GM18870 (cell line): ENCODE results near the gene PLVAP.
"Not testable (repeated sequence)": the region's sequence is repeated elsewhere in the genome, so short reads cannot be mapped to it uniquely, and the experiment has no call there.

Experiments
- ATAC-seq: cut with Tn5 transposase; IDR thresholded peaks from one replicate; pipeline ENCODE4 v1.9.1; 2021; ENCODE audit warnings: moderate library complexity; ENCODE audit not compliant: unreplicated experiment

The PLVAP gene

GRCh38 chr19:17402982-17403855, 26.1 kb upstream of the PLVAP start:
- no peak for ATAC-seq

DNA sequence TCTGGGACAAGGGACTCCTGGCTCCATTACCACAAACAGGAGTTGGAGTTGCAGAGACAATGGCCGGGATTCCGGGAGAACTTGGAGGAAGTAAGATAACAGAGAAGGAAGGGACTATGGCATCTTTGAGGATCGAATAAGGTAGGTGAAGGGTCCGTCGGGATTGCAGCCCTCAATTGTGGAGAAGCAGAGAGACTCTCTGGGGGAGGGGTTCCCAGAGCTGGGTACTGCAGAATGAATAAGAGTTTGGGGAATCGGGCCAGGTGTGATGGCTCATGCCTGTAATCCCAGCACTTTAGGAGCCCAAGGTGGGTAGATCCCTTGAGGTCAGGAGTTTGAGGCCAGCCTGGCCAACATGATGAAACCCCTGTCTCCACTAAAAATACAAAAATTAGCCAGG, 24.5 kb upstream of the PLVAP start:
- ATAC-seq = no peak

DNA sequence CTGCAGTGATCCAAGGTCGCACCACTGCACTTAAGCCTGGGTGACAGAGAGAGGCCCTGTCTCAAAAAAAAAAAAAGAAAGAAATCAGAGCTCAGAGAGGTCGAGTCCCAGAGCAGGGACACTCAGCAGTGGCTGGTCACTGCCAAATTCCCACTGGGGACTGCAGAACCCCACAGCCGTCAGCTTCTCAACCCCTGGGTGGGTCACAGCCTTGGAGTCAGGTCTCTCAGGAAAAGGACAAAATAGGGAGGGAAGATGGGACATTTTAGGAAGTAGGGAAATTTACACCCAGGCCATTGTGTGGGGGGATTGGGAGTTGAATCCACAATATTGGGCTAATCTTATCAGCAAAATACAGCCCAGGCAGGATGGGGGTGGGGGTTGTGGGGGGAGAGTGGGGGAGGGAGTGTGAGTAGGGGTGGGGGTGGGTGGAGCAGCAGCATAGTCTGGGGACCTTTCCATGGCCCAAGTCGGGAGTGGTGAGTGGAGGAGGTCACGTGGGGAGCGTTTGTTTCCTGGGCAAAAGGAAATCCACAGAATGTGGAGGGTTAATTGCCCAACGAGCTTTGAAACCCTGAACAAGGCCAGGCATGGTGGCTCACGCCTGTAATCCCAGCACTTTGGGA, 21.9 kb upstream of the PLVAP start:
- no peak for ATAC-seq

GRCh38 chr19:17394891-17395415, 17.8 kb upstream of the PLVAP start:
- no peak for ATAC-seq

DNA sequence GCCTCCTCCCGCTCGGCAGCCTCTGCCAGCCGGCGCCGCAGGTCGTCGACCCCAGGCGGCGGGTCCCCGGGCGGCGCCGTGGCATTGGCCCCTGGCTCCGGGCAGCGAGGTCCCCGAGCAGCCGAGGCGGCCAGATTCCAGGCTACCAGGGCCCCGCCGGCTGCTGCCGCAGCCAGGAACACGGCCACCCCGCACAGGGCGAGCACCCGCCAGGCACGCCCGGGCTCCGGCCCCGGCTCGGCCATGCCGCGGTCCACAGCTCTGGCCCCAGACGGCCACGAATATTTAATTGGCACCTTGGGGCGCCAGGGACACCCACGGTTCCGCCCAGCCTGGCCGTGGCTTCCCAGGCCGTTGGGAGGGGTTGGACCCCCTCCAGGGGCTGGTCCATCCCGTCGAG, 16.8 kb upstream of the PLVAP start, which contains the start of gene CCDC194:
Gene CCDC194, minus strand, starts transcription at position 283 of the 400 bp plus-strand sequence. Its CDS starts 38 bp downstream, at position 245.
- ATAC-seq = no peak

GRCh38 chr19:17393002-17393401, 15.9 kb upstream of the PLVAP start:
- ATAC-seq = no peak

- no peak for ATAC-seq
Measured at GRCh38 chr19:17391371-17392151, 14.4 kb upstream of the PLVAP start.

DNA sequence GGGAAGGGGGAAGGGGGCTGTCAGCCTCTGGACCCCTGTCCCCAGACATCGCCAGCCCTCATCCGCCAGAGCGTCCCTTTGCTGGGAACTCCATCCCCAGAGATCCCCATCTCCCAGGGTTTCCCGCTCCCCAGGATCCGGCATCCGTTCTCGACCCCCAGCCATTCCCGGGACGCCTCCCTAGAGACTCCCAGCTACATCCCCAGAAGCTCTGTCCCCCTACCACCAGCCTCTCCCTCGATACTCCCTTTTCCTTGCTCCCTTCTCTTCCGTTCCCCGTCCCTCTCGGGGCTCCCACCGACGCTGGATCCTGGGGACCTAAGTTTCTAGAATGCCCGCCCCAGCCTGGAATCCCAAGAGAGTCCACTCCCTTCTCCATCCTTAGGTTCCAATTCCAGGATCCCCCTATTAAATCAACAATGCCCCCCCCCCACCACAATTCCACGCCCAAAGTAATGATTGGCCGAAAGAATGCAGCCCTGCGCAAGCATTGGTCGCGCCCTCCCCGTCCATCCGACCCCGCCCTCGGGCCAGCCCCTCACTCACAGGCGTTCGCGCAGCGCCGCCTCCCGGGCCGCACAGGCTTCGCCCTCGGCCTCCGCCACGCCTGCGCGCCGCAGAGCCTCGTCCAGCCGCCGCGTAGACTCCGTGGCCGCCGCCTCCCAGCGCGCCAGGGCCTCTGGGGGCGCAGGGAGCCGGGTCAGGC, 13.7 kb upstream of the PLVAP start:
- no peak for ATAC-seq

DNA sequence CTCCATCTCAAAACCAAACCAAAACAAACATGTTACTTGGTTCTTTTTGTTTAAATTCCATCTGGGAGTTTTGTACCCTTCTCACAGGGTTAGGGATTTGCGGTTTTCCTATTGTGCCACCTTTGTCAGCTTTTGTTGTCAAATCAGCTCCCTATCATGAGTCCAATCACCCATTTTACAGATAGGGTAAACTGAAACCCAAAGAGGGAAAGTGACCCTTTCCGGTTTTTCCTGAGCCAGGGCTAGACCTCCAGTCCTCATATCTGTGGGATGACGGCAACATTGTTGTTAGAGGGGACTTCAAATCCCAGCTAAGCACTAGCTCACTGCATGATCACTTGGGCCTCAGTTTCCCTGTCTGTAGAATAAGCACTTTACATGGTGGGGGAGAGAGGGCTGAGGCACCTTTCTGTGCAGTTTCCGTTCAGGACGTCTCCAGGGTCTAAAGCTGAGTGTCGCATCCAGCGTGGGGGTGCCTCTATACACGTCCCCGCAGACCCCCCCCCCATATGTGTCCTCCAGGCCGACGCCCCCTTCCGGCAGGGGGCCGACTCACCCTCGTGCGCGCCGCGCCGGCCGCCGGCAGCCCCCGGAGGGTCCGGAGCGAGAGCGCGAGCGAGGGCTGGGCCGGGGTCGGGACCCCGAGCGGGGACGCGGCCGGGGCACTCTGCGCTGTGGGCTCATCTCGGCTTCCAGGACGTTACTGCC, 13.0 kb upstream of the PLVAP start:
- ATAC-seq = no peak

GRCh38 chr19:17389288-17389687, 12.1 kb upstream of the PLVAP start:
- ATAC-seq = no peak

GRCh38 chr19:17385878-17386611, 8.9 kb upstream of the PLVAP start:
- no peak for ATAC-seq

DNA sequence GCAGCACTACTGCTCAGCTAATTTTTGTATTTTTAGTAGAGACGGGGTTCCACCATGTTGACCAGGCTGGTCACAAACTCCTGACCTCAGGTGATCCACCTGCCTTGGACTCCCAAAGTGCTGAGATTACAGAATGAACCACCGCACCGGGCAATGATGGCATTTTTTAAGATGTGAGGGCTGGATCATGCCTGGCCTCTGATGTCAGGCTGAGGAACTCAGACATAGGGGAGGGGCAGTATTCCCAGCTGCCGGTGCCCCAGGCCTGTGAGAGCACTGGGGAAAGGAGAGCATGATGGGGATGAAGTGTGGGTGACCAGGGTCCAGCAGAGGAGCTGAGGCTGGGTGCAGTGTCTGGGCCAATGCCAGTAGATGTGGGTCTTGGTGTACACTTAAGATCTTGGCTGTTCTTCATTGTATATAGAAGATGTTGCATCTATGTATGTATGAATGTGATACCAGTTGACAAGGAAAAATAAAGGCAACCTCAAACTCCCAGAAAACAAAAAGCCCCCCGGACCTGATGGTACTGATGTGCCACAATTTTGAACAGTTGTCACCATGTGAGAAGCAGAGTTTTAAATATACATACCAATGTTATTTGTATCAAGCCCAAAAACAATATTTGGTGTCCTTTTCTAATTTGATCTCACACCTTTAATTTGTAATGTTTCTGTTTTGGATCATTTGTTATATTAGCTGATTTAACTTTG, 3.4 kb upstream of the PLVAP start:
- no peak for ATAC-seq

- no peak for ATAC-seq
Measured at GRCh38 chr19:17379221-17379631, 2.1 kb upstream of the PLVAP start.

DNA sequence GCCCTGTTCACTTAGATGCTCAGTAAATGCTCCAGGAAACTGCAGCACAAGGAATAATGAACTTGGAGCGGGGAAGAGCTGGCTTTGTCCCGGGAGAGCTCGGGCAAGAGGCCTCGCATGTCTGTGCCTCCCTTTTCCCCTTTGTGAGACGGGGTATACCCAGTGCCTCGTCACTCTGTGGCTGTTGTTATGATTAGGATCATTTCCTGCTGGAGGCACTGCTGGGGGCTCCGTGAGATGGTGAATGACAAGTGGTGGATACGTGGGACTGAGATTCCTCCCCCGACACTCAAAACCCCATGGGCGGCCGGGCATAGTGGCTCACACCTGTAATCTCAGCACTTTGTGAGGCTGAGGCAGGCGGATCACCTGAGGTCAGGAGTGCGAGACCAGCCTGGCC, 1.1 kb upstream of the PLVAP start:
- ATAC-seq = no peak

GRCh38 chr19:17370026-17370587, 7.0 kb downstream of the PLVAP start:
- peak; percentile 91 for ATAC-seq

DNA sequence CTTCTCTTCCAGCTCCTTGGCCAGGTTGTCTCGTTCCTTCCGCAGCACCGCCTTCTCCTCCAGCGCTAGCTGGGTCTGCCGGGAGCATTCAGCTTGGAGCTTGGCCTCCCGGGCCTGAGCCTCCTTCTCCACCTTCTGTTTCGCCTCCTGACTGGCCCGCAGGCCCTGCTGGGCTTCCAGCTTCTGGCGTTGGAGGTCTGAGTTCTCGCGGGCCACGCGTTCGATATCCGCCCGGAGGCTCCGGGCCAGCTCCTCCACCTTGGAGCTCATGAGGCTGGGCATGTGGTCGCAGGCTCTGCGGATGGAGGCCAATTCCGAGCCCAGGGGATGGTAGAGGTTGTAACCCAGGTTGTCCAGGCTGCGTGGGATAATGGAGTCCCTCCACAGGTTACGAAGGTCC, 11.8 kb downstream of the PLVAP start:
- ATAC-seq = no peak

DNA sequence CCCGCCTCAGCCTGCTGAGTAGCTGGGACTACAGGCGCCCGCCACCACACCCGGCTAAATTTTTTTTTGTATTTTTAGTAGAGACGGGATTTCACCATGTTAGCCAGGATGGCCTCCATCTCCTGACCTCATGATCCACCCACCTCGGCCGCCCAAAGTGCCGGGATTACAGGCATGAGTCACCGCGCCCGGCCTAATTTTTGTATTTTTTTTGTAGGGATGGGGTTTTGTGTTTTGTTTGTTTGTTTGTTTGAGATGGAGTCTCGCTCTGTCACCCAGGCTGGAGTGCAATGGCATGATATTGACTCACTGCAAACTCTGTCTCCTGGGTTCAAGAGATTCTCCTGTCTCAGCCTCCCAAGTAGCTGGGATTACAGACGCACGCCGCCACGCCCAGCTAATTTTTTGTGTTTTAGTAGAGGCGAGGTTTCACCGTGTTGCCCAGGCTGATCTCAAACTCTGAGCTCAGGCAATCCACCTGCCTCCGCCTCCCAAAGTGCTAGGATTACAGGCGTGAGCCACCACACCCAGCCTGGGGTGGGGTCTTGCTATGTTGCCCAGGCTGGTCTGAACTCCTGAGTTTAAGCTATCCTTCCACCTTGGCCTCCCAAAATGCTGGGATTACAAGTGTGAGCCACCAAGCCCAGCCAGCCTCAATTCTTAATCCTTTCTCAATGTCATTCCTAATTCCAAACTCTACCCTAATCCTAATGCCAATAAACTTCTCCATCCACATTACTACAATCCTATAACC, 13.1 kb downstream of the PLVAP start:
- not testable (repeated sequence) for ATAC-seq
